Measurements from ENCODE around the gene MRPL24. TPM values are rescaled to one million over a fixed set of nuclear protein-coding genes. Genes with fewer than 3 reads are reported as not detected.
A peak's percentile ranks its signal among the peaks of the same experiment; 100 is the strongest.

Gene MRPL24
- total RNA-seq (100 to 1,000 TPM in 2 of 10 donors, 10 to 100 TPM in 8; 70.3 to 105 (median 86.7) TPM), polyA plus RNA-seq (100 to 1,000 TPM; 157 to 250 TPM)
- long read RNA-seq, donor 1, transcript MRPL24-202 (6 exons, 883 nt): major isoform, 17 of 34 reads
- long read RNA-seq, donor 1, transcript MRPL24-201 (6 exons, 883 nt): minor isoform, 10 of 34 reads
- long read RNA-seq, donor 1, partial matches to known transcripts: 2 of 34 reads
- long read RNA-seq, donor 1, other reads (novel, unspliced or antisense): 5 of 34 reads
- long read RNA-seq, donor 2, transcript MRPL24-202 (6 exons, 883 nt): major isoform, 27 of 48 reads
- long read RNA-seq, donor 2, transcript MRPL24-201 (6 exons, 883 nt): minor isoform, 14 of 48 reads
- long read RNA-seq, donor 2, partial matches to known transcripts: 4 of 48 reads
- long read RNA-seq, donor 2, other reads (novel, unspliced or antisense): 2 of 48 reads
- long read RNA-seq, donor 3, transcript MRPL24-202 (6 exons, 883 nt): minor isoform, 5 of 21 reads
- long read RNA-seq, donor 3, transcript MRPL24-201 (6 exons, 883 nt): major isoform, 11 of 21 reads
- long read RNA-seq, donor 3, partial matches to known transcripts: 3 of 21 reads
- long read RNA-seq, donor 3, other reads (novel, unspliced or antisense): 2 of 21 reads

GRCh38 chr1:156740741-156741480 lies at the start of gene MRPL24:
Gene MRPL24 (minus strand): TSS chr1:156741088. CDS start chr1:156738704, 2,384 bp downstream.
- intact Hi-C loops (cut with DNase I): loop anchor here in 3 of 10 donors (1.0 to 10.0 kb wide), 3 partner anchors 15 to 236 kb away; partner anchors contain the start of genes PRCC (in 2 of the 3) and MEF2D (in 1 of the 3)
- Histone ChIP-seq H3K27ac (peak within 1 kb of the TSS; percentile 59 to 96 (median 88)), H3K4me1 (peaks cover 4 to 50% (median 28%) of the 10 kb centered on the region in 9 donors), H3K4me3 (peak within 1 kb of the TSS; percentile 33 to 87 (median 74)), H3K9me3 (no peaks in the 10 kb centered on the region), H3K27me3 (no peaks in the 10 kb centered on the region), H3K36me3 (peaks cover 0 to 65% (median 40%) of the 10 kb centered on the region in 9 donors)
- DNase-seq (peak; percentile 96 to 99), ATAC-seq (peak; percentile 89 to 97 (median 94))
- TF ChIP-seq, protein P1, sequence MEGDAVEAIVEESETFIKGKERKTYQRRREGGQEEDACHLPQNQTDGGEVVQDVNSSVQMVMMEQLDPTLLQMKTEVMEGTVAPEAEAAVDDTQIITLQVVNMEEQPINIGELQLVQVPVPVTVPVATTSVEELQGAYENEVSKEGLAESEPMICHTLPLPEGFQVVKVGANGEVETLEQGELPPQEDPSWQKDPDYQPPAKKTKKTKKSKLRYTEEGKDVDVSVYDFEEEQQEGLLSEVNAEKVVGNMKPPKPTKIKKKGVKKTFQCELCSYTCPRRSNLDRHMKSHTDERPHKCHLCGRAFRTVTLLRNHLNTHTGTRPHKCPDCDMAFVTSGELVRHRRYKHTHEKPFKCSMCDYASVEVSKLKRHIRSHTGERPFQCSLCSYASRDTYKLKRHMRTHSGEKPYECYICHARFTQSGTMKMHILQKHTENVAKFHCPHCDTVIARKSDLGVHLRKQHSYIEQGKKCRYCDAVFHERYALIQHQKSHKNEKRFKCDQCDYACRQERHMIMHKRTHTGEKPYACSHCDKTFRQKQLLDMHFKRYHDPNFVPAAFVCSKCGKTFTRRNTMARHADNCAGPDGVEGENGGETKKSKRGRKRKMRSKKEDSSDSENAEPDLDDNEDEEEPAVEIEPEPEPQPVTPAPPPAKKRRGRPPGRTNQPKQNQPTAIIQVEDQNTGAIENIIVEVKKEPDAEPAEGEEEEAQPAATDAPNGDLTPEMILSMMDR (IDR thresholded peaks at IDR 0.05): no peak
- 0% methylated on average over 38 of the region's 38 CpGs for WGBS, 2 donors

DNA sequence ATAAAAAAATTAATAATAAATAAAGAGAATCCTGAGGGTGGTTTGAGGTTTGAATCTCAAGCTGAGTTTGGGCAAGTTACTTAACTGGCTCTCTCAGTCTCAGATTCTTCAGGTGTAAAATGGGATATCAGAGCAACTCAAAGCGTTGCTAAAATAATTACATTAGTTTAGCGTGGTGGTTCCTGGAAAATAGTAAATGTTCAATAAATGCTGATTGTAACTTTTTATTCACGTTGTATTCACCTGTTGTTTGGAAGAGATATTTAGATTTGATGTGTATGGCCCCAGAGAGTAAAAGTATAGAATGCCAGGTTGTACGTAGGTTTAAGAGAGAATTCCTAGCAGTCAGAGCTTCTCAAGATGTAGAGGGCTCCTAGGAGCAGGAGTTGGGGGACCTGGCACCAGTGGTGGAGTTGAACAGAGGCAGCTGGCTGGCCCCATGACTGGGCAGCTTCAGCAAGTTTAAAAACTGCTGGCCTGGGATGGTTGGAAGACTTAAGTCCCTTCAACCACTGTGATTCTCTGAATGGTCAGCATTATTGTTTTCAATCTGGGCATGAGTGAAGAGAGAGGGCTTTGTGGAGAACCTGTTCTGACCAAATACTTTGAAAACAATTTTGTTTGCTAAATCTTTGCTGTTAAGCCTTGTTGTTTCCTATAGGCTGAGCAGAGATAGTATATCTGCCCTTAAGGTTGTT lies 48.9 kb upstream of the MRPL24 start:
- intact Hi-C loops (cut with DNase I): no loop called here
- DNase-seq: no peak
- peaks cover 0 to 100% (median 60%) of the 10 kb centered on the region in 9 donors for H3K36me3 ChIP-seq

DNA sequence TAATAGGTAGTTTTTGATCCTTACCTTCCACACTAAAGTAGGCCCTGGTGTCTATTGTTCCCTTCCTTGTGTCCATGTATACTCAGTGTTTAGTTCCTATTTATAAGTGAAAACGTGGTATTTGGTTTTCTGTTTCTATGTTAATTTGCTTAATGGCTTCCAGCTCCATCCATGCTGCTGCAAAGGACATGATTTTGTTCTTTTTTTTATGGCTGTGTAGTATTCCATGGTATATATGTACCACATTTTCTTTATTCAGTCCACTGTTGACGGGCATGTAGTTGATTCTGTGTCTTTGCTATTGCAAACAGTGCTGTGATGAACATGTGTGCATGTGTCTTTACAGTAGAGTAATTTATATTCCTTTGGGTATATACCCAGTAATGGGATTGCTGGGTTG lies 47.2 kb upstream of the MRPL24 start:
- WGBS, 2 donors: 95 to 97% methylated on average over 2 of the region's 2 CpGs
- Histone ChIP-seq H3K9me3 (no peaks in the 10 kb centered on the region), H3K4me3 (no peak overlapping the region), H3K36me3 (peaks cover 0 to 100% (median 55%) of the 10 kb centered on the region in 9 donors), H3K4me1 (peaks cover 0 to 15% (median 0%) of the 10 kb centered on the region in 9 donors), H3K27me3 (no peaks in the 10 kb centered on the region), H3K27ac (no peak overlapping the region)
- intact Hi-C loops (cut with DNase I): no loop called here
- TF ChIP-seq, protein P1 (IDR thresholded peaks at IDR 0.05): no peak
- DNase-seq: no peak
- no peak for ATAC-seq

More for the DNA sequence above, 48.9 kb upstream of the MRPL24 start:
- TF ChIP-seq, protein P1 (IDR thresholded peaks at IDR 0.05): no peak
- no peak for ATAC-seq
- peaks cover 0 to 14% (median 0%) of the 10 kb centered on the region in 9 donors for H3K4me1 ChIP-seq
- H3K9me3 ChIP-seq: no peaks in the 10 kb centered on the region
- no peak overlapping the region for H3K27ac ChIP-seq
- WGBS, 2 donors: 85 to 96% methylated on average over 4 of the region's 4 CpGs
- no peak overlapping the region for H3K4me3 ChIP-seq
- H3K27me3 ChIP-seq: no peaks in the 10 kb centered on the region

All from heart right ventricle (tissue), 16 donors.